Measurements from ENCODE around the gene RPL5.
A peak's percentile ranks its signal among the peaks of the same experiment; 100 is the strongest.

Gene RPL5

GRCh38 chr1:92784639-92785500 is 47.0 kb upstream of the RPL5 start, which contains the start of gene EVI5:
Gene EVI5, minus strand, starts transcription at chr1:92785108. Its CDS starts 48,562 bp downstream, at chr1:92736546.
- H3K27ac ChIP-seq (ENCODE audit: extremely low read depth, low read depth, low read length), result peak within 1 kb of the TSS; percentile 90
- no peaks in the 10 kb centered on the region for H3K9me3 ChIP-seq (ENCODE audit: control insufficient read depth, insufficient read depth, low read depth, low read length)
- ChIA-PET POLR2A (interaction anchor here (0.9 to 3.5 kb wide), 10 partner anchors 9 to 73 kb away, joined by 3 to 24 read pairs (median 4); partner anchors contain the start of gene RPL5), CTCF (interaction anchor here (0.6 to 4.1 kb wide), 6 partner anchors 18 to 83 kb away, joined by 3 to 18 read pairs (median 4); no protein-coding TSS in a partner anchor)
- peak within 1 kb of the TSS; percentile 59 for H3K4me3 ChIP-seq (ENCODE audit: low read depth, low read length)
- H3K4me1 ChIP-seq (ENCODE audit: control insufficient read depth, insufficient read depth, low read length), result no peaks in the 10 kb centered on the region
- H3K36me3 ChIP-seq (ENCODE audit: control insufficient read depth in 2 of 2, insufficient read depth in 1 of 2, low read length in 2 of 2), result no peaks in the 10 kb centered on the region; a peak in 1 of 3 replicates
- TF ChIP-seq SETDB1 (IDR thresholded peaks at IDR 0.05; ENCODE audit: insufficient read length, low read length), result peak; percentile 84
- TF ChIP-seq ZNF692 (tag by site-specific recombination; IDR thresholded peaks at IDR 0.05), result peak; percentile 49; the same call in 1 of the 2 replicates
- TF ChIP-seq ZFP41 (tag by site-specific recombination; IDR thresholded peaks at IDR 0.05; ENCODE audit: borderline replicate concordance), result no peak
- peak; percentile 80; the same call in 1 of the 2 replicates for TF ChIP-seq ZBTB20 (tag by site-specific recombination; IDR thresholded peaks at IDR 0.05)
- TF ChIP-seq ZNF211 (tag by site-specific recombination; IDR thresholded peaks at IDR 0.05; ENCODE audit: low read depth), result no peak
- peak; percentile 70 for TF ChIP-seq PRDM10 (tag by site-specific recombination; IDR thresholded peaks at IDR 0.05)
- TF ChIP-seq SP2 (tag by site-specific recombination; IDR thresholded peaks at IDR 0.05), result peak; percentile 92
- peak; percentile 55 for TF ChIP-seq ZBTB8A (tag by site-specific recombination; IDR thresholded peaks at IDR 0.05)
- 0 out of 2 replicates have a peak, but pooled peaks have one; percentile 17 for TF ChIP-seq ZNF610 (tag by site-specific recombination; IDR thresholded peaks at IDR 0.05; ENCODE audit: borderline replicate concordance)
- TF ChIP-seq ZNF146 (tag by site-specific recombination; IDR thresholded peaks at IDR 0.05), result 0 out of 2 replicates have a peak, but pooled peaks have one; percentile 8
- TF ChIP-seq ZFP69B (tag by site-specific recombination; IDR thresholded peaks at IDR 0.05), result peak; percentile 21; the same call in 1 of the 2 replicates
- no peak for TF ChIP-seq ZNF138 (tag by site-specific recombination; IDR thresholded peaks at IDR 0.05; ENCODE audit: borderline replicate concordance)
- no peak for TF ChIP-seq ZNF555 (tag by site-specific recombination; conservative IDR thresholded peaks at IDR 0.05)
- TF ChIP-seq IKZF3 (tag by site-specific recombination; IDR thresholded peaks at IDR 0.05), result peak; percentile 38; the same call in 1 of the 2 replicates
- peak; percentile 82; the same call in 1 of the 2 replicates for TF ChIP-seq PBX3 (CRISPR knock-in tag; IDR thresholded peaks at IDR 0.05)
- TF ChIP-seq SP3 (tag by site-specific recombination; IDR thresholded peaks at IDR 0.05), result peak; percentile 65
- no peak for TF ChIP-seq ZNF645 (tag by site-specific recombination; IDR thresholded peaks at IDR 0.05)
- no peak for TF ChIP-seq ZNF558 (tag by site-specific recombination; IDR thresholded peaks at IDR 0.05)
- TF ChIP-seq PATZ1 (tag by site-specific recombination; IDR thresholded peaks at IDR 0.05), result peak; percentile 83
- peak; percentile 42; the same call in 1 of the 2 replicates for TF ChIP-seq CTCF (tag by site-specific recombination; IDR thresholded peaks at IDR 0.05)
- no peak for TF ChIP-seq PRDM4 (tag by site-specific recombination; IDR thresholded peaks at IDR 0.05)
